Breast epithelium (tissue), 4 donors: ENCODE measurements around the gene MAT2B. TPM values are rescaled to one million over a fixed set of nuclear protein-coding genes. Genes with fewer than 3 reads are reported as not detected.

Source experiments
- DNase-seq, 2 donors: peaks; one replicate each; pipeline ENCODE4 v3.0.0-alpha.2; 2019; ENCODE audit warnings: low spot score in 2 of 2
- H3K27ac ChIP-seq, 2 donors: fragments of 200-600 bp; sonication (generic) in 1 of 2; one replicate each; pipeline ENCODE4 v1.5.1; 2016 to 2019; ENCODE audit warnings: mild to moderate bottlenecking in 1 of 2
- H3K27me3 ChIP-seq, 2 donors: fragments of 200-600 bp; sonication (generic) in 1 of 2; one replicate each; pipeline versions ENCODE4 v1.5.1 to v1.6.0; 2017 to 2019; ENCODE audit warnings: control low read depth in 1 of 2, mild to moderate bottlenecking in 1 of 2
- H3K36me3 ChIP-seq: fragments of 200-600 bp; one replicate; pipeline ENCODE4 v1.5.1; 2019
- H3K4me1 ChIP-seq, 2 donors: fragments of 200-600 bp; sonication (generic); one replicate each; pipeline ENCODE4 v1.5.1; 2016 to 2019; ENCODE audit warnings: control low read depth in 1 of 2
- H3K4me3 ChIP-seq, 3 donors: fragments of 200-600 bp; sonication (generic); 1 replicate in 2 of 3; 2 replicates in 1 of 3; pipeline ENCODE4 v1.5.1; 2016 to 2019; ENCODE audit warnings: mild to moderate bottlenecking in 3 of 3, moderate library complexity in 2 of 3
- H3K9me3 ChIP-seq, 2 donors: fragments of 200-600 bp; sonication (generic) in 1 of 2; one replicate each; pipeline ENCODE4 v1.5.1; 2016 to 2019; ENCODE audit warnings: control low read depth in 1 of 2
- POLR2A ChIP-seq: fragments of 450-650 bp; IDR thresholded peaks from one replicate; pipeline ENCODE4 v1.6.1; 2016; ENCODE audit warnings: antibody characterized with exemption, mild to moderate bottlenecking, moderate library complexity
- POLR2AphosphoS5 ChIP-seq, 3 donors: sonication (generic); formaldehyde crosslinking; IDR thresholded peaks; one replicate each; pipeline ENCODE4 v1.6.1; 2017; ENCODE audit warnings: antibody characterized with exemption in 3 of 3
- intact Hi-C: fragments of 100-400 bp; cut with DNase I; formaldehyde crosslinking; loops from one replicate; pipeline ENCODE4 v1.15.1; 2023; ENCODE audit warnings: low total_unique reads
- total RNA-seq, 3 donors: library from RNA; depleted of rRNA; stranded (reverse); fragments of >200 nt; gene quantifications; one replicate each; pipeline ENCODE4 v1.1.0, GENCODE V29; 2016
- TF ChIP-seq, protein P1 (sequence below), 3 donors: fragments of 450-650 bp; IDR thresholded peaks; one replicate each; pipeline ENCODE4 v1.5.1; 2016 to 2017; ENCODE audit warnings: antibody characterized with exemption in 3 of 3, mild to moderate bottlenecking in 3 of 3, moderate library complexity in 3 of 3

Gene MAT2B
- total RNA-seq, 3 donors from 2014 or later: 49.0 to 68.8 (median 55.4) TPM

GRCh38 chr5:163473635-163474243 lies 31.7 kb upstream of the MAT2B start:
- H3K36me3 ChIP-seq: no peaks in the 10 kb centered on the region
- no peak for TF ChIP-seq POLR2AphosphoS5 (IDR thresholded peaks at IDR 0.05)
- TF ChIP-seq, protein P1, sequence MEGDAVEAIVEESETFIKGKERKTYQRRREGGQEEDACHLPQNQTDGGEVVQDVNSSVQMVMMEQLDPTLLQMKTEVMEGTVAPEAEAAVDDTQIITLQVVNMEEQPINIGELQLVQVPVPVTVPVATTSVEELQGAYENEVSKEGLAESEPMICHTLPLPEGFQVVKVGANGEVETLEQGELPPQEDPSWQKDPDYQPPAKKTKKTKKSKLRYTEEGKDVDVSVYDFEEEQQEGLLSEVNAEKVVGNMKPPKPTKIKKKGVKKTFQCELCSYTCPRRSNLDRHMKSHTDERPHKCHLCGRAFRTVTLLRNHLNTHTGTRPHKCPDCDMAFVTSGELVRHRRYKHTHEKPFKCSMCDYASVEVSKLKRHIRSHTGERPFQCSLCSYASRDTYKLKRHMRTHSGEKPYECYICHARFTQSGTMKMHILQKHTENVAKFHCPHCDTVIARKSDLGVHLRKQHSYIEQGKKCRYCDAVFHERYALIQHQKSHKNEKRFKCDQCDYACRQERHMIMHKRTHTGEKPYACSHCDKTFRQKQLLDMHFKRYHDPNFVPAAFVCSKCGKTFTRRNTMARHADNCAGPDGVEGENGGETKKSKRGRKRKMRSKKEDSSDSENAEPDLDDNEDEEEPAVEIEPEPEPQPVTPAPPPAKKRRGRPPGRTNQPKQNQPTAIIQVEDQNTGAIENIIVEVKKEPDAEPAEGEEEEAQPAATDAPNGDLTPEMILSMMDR (IDR thresholded peaks at IDR 0.05): peak in 1 of 3 donors; percentile 13
- H3K27ac ChIP-seq: no peak overlapping the region
- H3K9me3 ChIP-seq: no peaks in the 10 kb centered on the region
- no peaks in the 10 kb centered on the region for H3K4me1 ChIP-seq
- H3K27me3 ChIP-seq: no peaks in the 10 kb centered on the region
- intact Hi-C loops: no loop called here
- DNase-seq: no peak
- H3K4me3 ChIP-seq: no peak overlapping the region

- TF ChIP-seq POLR2A: no peak
- TF ChIP-seq, protein P1 (IDR thresholded peaks at IDR 0.05): no peak
- no peak for TF ChIP-seq POLR2AphosphoS5 (IDR thresholded peaks at IDR 0.05)
Observed at GRCh38 chr5:163475411-163475810, 30.0 kb upstream of the MAT2B start.

DNA sequence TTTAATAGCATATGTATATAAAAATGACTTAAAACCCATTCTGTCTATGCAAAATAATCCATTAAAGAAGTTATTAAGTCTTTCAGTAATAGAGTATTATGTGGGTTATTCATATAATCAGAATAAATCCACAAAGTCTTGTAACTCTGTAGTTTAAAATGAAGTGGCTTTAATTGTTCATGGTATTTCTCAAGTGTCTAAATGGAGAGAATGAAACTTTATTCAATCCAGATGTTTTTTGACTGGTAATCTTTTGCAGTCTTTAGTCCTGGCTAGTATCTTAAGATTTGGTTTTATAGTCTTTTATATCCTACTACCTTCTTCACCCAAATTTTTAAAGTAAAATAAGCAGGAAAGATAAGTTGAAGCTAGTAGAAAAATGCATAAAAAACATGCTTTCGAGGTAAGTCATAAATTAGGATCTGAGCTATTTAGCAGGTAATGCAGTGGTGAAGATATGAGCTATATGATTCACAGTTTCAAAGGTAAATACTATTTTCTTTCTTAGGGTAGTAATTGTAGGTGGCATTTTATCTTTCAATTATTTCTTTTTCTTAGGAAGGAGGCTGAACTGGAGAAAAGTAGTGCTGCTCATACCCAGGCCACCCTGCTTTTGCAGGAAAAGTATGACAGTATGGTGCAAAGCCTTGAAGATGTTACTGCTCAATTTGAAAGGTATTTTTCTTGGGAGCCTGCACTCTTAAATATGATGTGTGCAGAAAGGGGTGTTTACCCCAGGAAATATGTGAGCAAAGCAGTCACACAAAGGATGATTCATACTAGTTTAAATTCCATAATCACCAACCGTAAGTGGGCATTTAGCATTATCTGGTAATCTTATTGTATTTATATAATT lies 27.1 kb upstream of the MAT2B start:
- Histone ChIP-seq H3K27ac (no peak overlapping the region), H3K36me3 (no peaks in the 10 kb centered on the region), H3K4me3 (no peak overlapping the region), H3K9me3 (no peaks in the 10 kb centered on the region), H3K4me1 (no peaks in the 10 kb centered on the region), H3K27me3 (no peaks in the 10 kb centered on the region)
- intact Hi-C loops: no loop called here
- no peak for DNase-seq
- TF ChIP-seq POLR2A (no peak), POLR2AphosphoS5 (IDR thresholded peaks at IDR 0.05) (no peak)
- TF ChIP-seq, protein P1 (IDR thresholded peaks at IDR 0.05): no peak

More at GRCh38 chr5:163475411-163475810, 30.0 kb upstream of the MAT2B start:
- H3K9me3 ChIP-seq: no peaks in the 10 kb centered on the region
- no peaks in the 10 kb centered on the region for H3K4me1 ChIP-seq
- intact Hi-C loops: no loop called here
- H3K27ac ChIP-seq: no peak overlapping the region
- no peak for DNase-seq
- no peak overlapping the region for H3K4me3 ChIP-seq
- H3K36me3 ChIP-seq: no peaks in the 10 kb centered on the region
- no peaks in the 10 kb centered on the region for H3K27me3 ChIP-seq

GRCh38 chr5:163478982-163479271 lies 26.5 kb upstream of the MAT2B start:
- intact Hi-C loops: no loop called here
- no peaks in the 10 kb centered on the region for H3K4me1 ChIP-seq

More at GRCh38 chr5:163478982-163479271, 26.5 kb upstream of the MAT2B start:
- no peaks in the 10 kb centered on the region for H3K36me3 ChIP-seq
- no peak for DNase-seq
- TF ChIP-seq POLR2A (no peak), POLR2AphosphoS5 (IDR thresholded peaks at IDR 0.05) (no peak)
- TF ChIP-seq, protein P1 (IDR thresholded peaks at IDR 0.05): no peak
- no peaks in the 10 kb centered on the region for H3K27me3 ChIP-seq
- no peak overlapping the region for H3K4me3 ChIP-seq
- H3K9me3 ChIP-seq: no peaks in the 10 kb centered on the region
- H3K27ac ChIP-seq: no peak overlapping the region
